ENCODE measurements around the gene PACRG. TPM values are rescaled to one million over a fixed set of nuclear protein-coding genes. Genes with fewer than 3 reads are reported as not detected.

Gene PACRG
- total RNA-seq, 1 experiment from 2014 or later, result 0.44 TPM

GRCh38 chr6:163349696-163350095, 621.9 kb downstream of the PACRG start:
- CTCF ChIA-PET, result no interaction called here
- Mint-ChIP-seq H3K4me1 (peaks cover 15% of the 10 kb centered on the region), H3K27ac (no peak overlapping the region), H3K9me3 (no peaks in the 10 kb centered on the region), H3K36me3 (no peaks in the 10 kb centered on the region), H3K27me3 (ENCODE audit: low read depth) (no peaks in the 10 kb centered on the region; the same call in 1 of the 2 replicates), H3K4me3 (no peak overlapping the region)
- POLR2A ChIA-PET, result no interaction called here
- DNase-seq (ENCODE audit: low spot score), result no peak
- TF ChIP-seq ZNF281 (CRISPR knock-in tag; IDR thresholded peaks at IDR 0.05) (no peak), SMAD3 (CRISPR knock-in tag; IDR thresholded peaks at IDR 0.05; ENCODE audit: borderline replicate concordance) (no peak), PRRX2 (CRISPR knock-in tag; IDR thresholded peaks at IDR 0.05) (no peak), MXD4 (CRISPR knock-in tag; IDR thresholded peaks at IDR 0.05; ENCODE audit: borderline replicate concordance) (no peak), NR3C1 (CRISPR knock-in tag; conservative IDR thresholded peaks at IDR 0.05; ENCODE audit: low read depth) (no peak), FOXK1 (CRISPR knock-in tag; IDR thresholded peaks at IDR 0.05) (no peak), NR1H2 (CRISPR knock-in tag; IDR thresholded peaks at IDR 0.05) (no peak), E2F5 (CRISPR knock-in tag; IDR thresholded peaks at IDR 0.05) (no peak), OVOL2 (CRISPR knock-in tag; IDR thresholded peaks at IDR 0.05; ENCODE audit: borderline replicate concordance) (no peak)
- no peak for ATAC-seq

GRCh38 chr6:163351013-163351412, 623.2 kb downstream of the PACRG start:
- Mint-ChIP-seq H3K9me3 (no peaks in the 10 kb centered on the region), H3K4me1 (peaks cover 28% of the 10 kb centered on the region), H3K27ac (no peak overlapping the region), H3K36me3 (no peaks in the 10 kb centered on the region), H3K27me3 (ENCODE audit: low read depth) (no peaks in the 10 kb centered on the region; the same call in 1 of the 2 replicates), H3K4me3 (no peak overlapping the region)
- ATAC-seq, result no peak
- CTCF ChIA-PET, result no interaction called here
- TF ChIP-seq KAT7 (CRISPR knock-in tag; IDR thresholded peaks at IDR 0.05; ENCODE audit: borderline replicate concordance) (no peak), ZNF416 (CRISPR knock-in tag; IDR thresholded peaks at IDR 0.05) (no peak), NFE2L1 (CRISPR knock-in tag; IDR thresholded peaks at IDR 0.05) (no peak), RORB (CRISPR knock-in tag; IDR thresholded peaks at IDR 0.05) (no peak), JUN (CRISPR knock-in tag; IDR thresholded peaks at IDR 0.05) (no peak), ELF4 (CRISPR knock-in tag; IDR thresholded peaks at IDR 0.05; ENCODE audit: low read depth) (no peak), ETV6 (CRISPR knock-in tag; IDR thresholded peaks at IDR 0.05) (no peak), ESRRA (CRISPR knock-in tag; IDR thresholded peaks at IDR 0.05; ENCODE audit: borderline replicate concordance) (no peak), ZBTB43 (CRISPR knock-in tag; IDR thresholded peaks at IDR 0.05) (no peak), GRHL2 (CRISPR knock-in tag; IDR thresholded peaks at IDR 0.05; ENCODE audit: insufficient replicate concordance, severe bottlenecking) (no peak), ZNF263 (CRISPR knock-in tag; IDR thresholded peaks at IDR 0.05; ENCODE audit: low read depth) (no peak), FOXP4 (CRISPR knock-in tag; IDR thresholded peaks at IDR 0.05) (no peak), TCF7 (CRISPR knock-in tag; IDR thresholded peaks at IDR 0.05; ENCODE audit: low read depth) (no peak), ZNF317 (CRISPR knock-in tag; IDR thresholded peaks at IDR 0.05; ENCODE audit: borderline replicate concordance, low read depth) (no peak), ZNF512 (CRISPR knock-in tag; IDR thresholded peaks at IDR 0.05; ENCODE audit: borderline replicate concordance) (no peak)
- DNase-seq (ENCODE audit: low spot score), result no peak
- POLR2A ChIA-PET, result no interaction called here
